Measurements from ENCODE around the gene LRRK1. TPM values are rescaled to one million over a fixed set of nuclear protein-coding genes. Genes with fewer than 3 reads are reported as not detected.

Gene LRRK1
- polyA plus RNA-seq, 1 of the 3 experiments (the other 2 are of a cell fraction): 6.9 TPM

DNA sequence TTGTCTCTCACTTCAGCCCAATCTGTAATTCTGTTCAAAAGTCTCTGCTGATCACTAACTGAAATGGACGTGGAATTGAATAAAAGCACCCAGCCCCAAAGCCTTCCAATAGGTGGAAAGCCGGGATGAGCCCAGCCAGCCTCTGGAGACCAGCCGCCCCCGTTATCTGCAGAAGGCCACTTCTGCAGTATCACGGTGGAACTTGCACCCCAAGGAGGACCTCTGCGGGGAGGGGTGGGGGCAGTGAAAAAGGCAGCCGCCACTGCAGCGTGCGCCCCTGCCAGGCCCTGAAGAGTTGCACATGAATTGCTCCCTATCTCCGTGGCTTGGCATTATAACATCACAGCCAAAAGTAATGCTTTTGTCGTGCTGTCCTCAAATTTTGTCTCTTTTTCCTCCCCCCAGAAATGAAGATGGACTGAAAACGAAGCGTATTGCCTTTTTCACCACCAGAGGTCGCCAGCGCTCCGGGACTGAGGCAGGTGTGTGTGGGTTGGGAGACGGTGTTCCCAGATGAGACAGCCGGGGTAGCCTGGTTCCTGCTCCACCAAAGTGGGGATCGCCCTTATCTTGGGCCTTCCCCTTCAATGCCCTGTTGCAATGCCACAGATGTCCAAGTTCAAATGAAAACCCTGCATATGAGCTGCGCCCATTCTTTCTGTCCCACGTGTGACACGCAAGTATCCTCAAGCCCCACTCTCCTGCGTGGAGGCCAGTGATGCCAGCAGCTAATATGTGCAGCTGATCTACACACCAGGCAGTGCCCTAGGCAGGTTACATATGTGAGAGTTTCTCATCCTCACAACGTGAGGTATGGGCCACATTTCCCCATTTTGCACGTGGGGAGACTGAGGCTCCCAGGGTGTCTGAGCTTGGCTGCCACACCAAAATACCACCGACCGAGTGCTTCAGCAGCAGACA lies 96.0 kb downstream of the LRRK1 start:
- TF ChIP-seq FOSL2 (IDR thresholded peaks at IDR 0.05; ENCODE audit: borderline replicate concordance, low read depth) (no peak), TEAD4 (IDR thresholded peaks at IDR 0.05; ENCODE audit: borderline replicate concordance, insufficient read depth) (no peak), FOXJ3 (CRISPR knock-in tag; IDR thresholded peaks at IDR 0.05) (no peak), EP300 (IDR thresholded peaks at IDR 0.05; ENCODE audit: borderline replicate concordance in 1 of 2, low read depth in 1 of 2, low read length in 1 of 2) (no peak), GATA2 (CRISPR knock-in tag; IDR thresholded peaks at IDR 0.05) (no peak), TCF12 (IDR thresholded peaks at IDR 0.05) (no peak), SMC3 (IDR thresholded peaks at IDR 0.05; ENCODE audit: low read depth, low read length) (peak; percentile 96), MEF2A (IDR thresholded peaks at IDR 0.05; ENCODE audit: borderline replicate concordance, low read depth) (no peak), NFIC (IDR thresholded peaks at IDR 0.05; ENCODE audit: borderline replicate concordance) (no peak), NRF1 (IDR thresholded peaks at IDR 0.05; ENCODE audit: low read depth, low read length) (no peak), CHD2 (IDR thresholded peaks at IDR 0.05; ENCODE audit: low read length, partially characterized antibody) (peak; percentile 17), YY1 (IDR thresholded peaks at IDR 0.05; ENCODE audit: low read depth) (no peak), RCOR1 (IDR thresholded peaks at IDR 0.05; ENCODE audit: low read length) (no peak), RAD21 (IDR thresholded peaks at IDR 0.05; ENCODE audit: low read length) (peak; percentile 96), POLR2AphosphoS5 (IDR thresholded peaks at IDR 0.05; ENCODE audit: low read depth, low read length) (no peak)
- TF ChIP-seq, protein P1, sequence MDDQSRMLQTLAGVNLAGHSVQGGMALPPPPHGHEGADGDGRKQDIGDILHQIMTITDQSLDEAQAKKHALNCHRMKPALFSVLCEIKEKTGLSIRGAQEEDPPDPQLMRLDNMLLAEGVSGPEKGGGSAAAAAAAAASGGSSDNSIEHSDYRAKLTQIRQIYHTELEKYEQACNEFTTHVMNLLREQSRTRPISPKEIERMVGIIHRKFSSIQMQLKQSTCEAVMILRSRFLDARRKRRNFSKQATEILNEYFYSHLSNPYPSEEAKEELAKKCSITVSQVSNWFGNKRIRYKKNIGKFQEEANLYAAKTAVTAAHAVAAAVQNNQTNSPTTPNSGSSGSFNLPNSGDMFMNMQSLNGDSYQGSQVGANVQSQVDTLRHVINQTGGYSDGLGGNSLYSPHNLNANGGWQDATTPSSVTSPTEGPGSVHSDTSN (IDR thresholded peaks at IDR 0.05): no peak
- TF ChIP-seq, protein P2, sequence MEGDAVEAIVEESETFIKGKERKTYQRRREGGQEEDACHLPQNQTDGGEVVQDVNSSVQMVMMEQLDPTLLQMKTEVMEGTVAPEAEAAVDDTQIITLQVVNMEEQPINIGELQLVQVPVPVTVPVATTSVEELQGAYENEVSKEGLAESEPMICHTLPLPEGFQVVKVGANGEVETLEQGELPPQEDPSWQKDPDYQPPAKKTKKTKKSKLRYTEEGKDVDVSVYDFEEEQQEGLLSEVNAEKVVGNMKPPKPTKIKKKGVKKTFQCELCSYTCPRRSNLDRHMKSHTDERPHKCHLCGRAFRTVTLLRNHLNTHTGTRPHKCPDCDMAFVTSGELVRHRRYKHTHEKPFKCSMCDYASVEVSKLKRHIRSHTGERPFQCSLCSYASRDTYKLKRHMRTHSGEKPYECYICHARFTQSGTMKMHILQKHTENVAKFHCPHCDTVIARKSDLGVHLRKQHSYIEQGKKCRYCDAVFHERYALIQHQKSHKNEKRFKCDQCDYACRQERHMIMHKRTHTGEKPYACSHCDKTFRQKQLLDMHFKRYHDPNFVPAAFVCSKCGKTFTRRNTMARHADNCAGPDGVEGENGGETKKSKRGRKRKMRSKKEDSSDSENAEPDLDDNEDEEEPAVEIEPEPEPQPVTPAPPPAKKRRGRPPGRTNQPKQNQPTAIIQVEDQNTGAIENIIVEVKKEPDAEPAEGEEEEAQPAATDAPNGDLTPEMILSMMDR (IDR thresholded peaks at IDR 0.05): peak; percentile 93
- TF ChIP-seq, protein P3, sequence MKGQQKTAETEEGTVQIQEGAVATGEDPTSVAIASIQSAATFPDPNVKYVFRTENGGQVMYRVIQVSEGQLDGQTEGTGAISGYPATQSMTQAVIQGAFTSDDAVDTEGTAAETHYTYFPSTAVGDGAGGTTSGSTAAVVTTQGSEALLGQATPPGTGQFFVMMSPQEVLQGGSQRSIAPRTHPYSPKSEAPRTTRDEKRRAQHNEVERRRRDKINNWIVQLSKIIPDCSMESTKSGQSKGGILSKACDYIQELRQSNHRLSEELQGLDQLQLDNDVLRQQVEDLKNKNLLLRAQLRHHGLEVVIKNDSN (IDR thresholded peaks at IDR 0.05; ENCODE audit: borderline replicate concordance, low read depth): no peak
- TF ChIP-seq, protein P4, sequence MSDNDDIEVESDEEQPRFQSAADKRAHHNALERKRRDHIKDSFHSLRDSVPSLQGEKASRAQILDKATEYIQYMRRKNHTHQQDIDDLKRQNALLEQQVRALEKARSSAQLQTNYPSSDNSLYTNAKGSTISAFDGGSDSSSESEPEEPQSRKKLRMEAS (IDR thresholded peaks at IDR 0.05; ENCODE audit: low read depth): no peak
- TF ChIP-seq, protein P5, sequence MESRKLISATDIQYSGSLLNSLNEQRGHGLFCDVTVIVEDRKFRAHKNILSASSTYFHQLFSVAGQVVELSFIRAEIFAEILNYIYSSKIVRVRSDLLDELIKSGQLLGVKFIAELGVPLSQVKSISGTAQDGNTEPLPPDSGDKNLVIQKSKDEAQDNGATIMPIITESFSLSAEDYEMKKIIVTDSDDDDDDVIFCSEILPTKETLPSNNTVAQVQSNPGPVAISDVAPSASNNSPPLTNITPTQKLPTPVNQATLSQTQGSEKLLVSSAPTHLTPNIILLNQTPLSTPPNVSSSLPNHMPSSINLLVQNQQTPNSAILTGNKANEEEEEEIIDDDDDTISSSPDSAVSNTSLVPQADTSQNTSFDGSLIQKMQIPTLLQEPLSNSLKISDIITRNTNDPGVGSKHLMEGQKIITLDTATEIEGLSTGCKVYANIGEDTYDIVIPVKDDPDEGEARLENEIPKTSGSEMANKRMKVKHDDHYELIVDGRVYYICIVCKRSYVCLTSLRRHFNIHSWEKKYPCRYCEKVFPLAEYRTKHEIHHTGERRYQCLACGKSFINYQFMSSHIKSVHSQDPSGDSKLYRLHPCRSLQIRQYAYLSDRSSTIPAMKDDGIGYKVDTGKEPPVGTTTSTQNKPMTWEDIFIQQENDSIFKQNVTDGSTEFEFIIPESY (IDR thresholded peaks at IDR 0.05; ENCODE audit: borderline replicate concordance, low read depth): no peak
- no peaks in the 10 kb centered on the region for H3K27me3 ChIP-seq (ENCODE audit: insufficient read depth)
- no peaks in the 10 kb centered on the region for H3F3A ChIP-seq (replicated peaks; ENCODE audit: insufficient read depth)
- no peak overlapping the region for H3K4me3 ChIP-seq (ENCODE audit: low read depth in 2 of 2, low read length in 1 of 2)
- peak; percentile 91 for DNase-seq
- H3K4me2 ChIP-seq: no peak overlapping the region
- no peaks in the 10 kb centered on the region for H3K79me2 ChIP-seq (ENCODE audit: insufficient read depth)
- H3K9ac ChIP-seq: no peak overlapping the region
- 48% methylated on average over 27 of the region's 27 CpGs for WGBS (ENCODE audit: low lambda C conversion rate)
- ChIA-PET POLR2A (no interaction called here), CTCF (interaction anchor here (0.7 to 2.4 kb wide), 39 partner anchors 8 to 400 kb away, joined by 3 to 87 read pairs (median 4); partner anchors contain the start of gene CHSY1)
- H2AFZ ChIP-seq (ENCODE audit: low read depth): no peak overlapping the region
- H3K9me2 ChIP-seq: no peaks in the 10 kb centered on the region
- H3K9me3 ChIP-seq: no peaks in the 10 kb centered on the region
- no peak overlapping the region for H3K27ac ChIP-seq (ENCODE audit: low read depth in 2 of 2, low read length in 1 of 2)
- H3K4me1 ChIP-seq (ENCODE audit: control insufficient read depth in 1 of 2, insufficient read depth in 2 of 2, low read depth in 1 of 2, low read length in 1 of 2): peaks cover 0 to 7% of the 10 kb centered on the region in 2 experiments; a peak in 1 of 4 replicates
- no peaks in the 10 kb centered on the region for H4K20me1 ChIP-seq (ENCODE audit: insufficient read depth)
- peaks cover 2 to 5% of the 10 kb centered on the region in 2 experiments for H3K36me3 ChIP-seq (replicated peaks in 1 of 2; ENCODE audit: control insufficient read depth in 1 of 2, insufficient read depth in 2 of 2, low read length in 1 of 2)
